GM12873 (cell line): ENCODE results near the gene LASP1.

ENCODE experiments used
- CTCF ChIP-seq: IDR thresholded peaks from 2 replicates; pipeline ENCODE4 v1.5.1; 2012; ENCODE audit warnings: low read depth, mild to moderate bottlenecking, moderate library complexity, low read length, control low read depth; ENCODE audit not compliant: insufficient read depth; ENCODE audit errors: missing control alignments

Gene LASP1

GRCh38 chr17:38850374-38850773 is 19.5 kb upstream of the LASP1 start:
- TF ChIP-seq CTCF, result no peak

GRCh38 chr17:38851434-38851833 is 18.4 kb upstream of the LASP1 start:
- TF ChIP-seq CTCF, result no peak

DNA sequence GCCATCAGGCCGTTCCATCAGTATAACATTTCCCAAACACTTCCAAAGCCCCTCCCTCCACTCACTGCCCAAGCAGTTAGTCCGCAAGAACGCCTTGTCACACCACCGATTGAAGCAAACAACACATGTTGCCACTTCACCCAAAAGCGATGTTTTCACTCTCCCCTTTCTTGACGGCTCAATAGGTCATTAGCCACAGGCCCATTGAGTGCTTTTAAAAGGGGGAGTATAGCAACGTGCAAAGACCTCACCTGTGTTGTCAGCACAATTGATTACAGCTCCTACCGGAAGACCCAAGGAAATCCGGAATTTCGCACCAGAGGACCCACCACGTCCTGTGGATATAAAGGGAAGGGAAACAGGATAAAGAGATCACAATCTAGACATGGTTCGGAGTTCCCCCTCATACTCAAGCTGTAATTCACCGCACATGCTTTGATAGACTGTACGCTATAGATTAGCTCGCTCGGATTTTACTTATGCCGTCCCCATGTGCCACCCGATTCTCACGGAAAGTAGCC is 17.0 kb upstream of the LASP1 start:
- TF ChIP-seq CTCF, result no peak

- no peak for TF ChIP-seq CTCF
Measured at GRCh38 chr17:38853292-38854219, 16.3 kb upstream of the LASP1 start, which contains the start of gene RPL23. RPL23 (minus strand) TSS chr17:38853721; CDS start chr17:38853710, 11 bp downstream.

DNA sequence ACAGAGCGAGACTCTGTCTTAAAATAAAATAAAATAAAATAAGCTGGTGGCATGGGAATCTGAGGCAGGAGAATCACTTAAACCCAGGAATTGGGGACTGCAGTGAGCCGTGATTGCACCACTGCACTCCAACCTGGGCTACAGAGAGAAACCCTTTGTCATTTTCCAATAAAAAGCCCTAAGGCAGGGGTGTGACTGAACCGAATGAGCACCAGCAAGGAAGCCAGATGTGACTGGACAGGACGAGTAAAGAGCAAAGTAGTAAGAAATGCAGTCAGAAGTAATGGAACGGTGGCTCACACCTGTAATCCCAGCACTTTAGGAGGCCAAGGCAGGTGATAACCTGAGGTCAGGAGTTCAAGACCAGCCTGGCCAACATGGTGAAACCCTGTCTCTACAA is 12.6 kb upstream of the LASP1 start:
- TF ChIP-seq CTCF, result no peak

- no peak for TF ChIP-seq CTCF
Measured at GRCh38 chr17:38861399-38861843, 8.4 kb upstream of the LASP1 start.

- no peak for TF ChIP-seq CTCF
Measured at GRCh38 chr17:38864636-38865398, 5.0 kb upstream of the LASP1 start.
